ENCODE measurements around the gene ZNF561. TPM values are rescaled to one million over a fixed set of nuclear protein-coding genes. Genes with fewer than 3 reads are reported as not detected.

Gene ZNF561
- total and polyA plus RNA-seq, 9 of the 15 experiments (the other 6 are each of a cell fraction or from before 2014, with no cell fraction given): 13.9 to 34.9 (median 23.6) TPM

- TF ChIP-seq TAF9B (IDR thresholded peaks at IDR 0.05; ENCODE audit: partially characterized antibody) (peak; percentile 96), ARNT (IDR thresholded peaks at IDR 0.05) (peak; percentile 70 to 87; a peak in 3 of 4 replicates), SIN3B (IDR thresholded peaks at IDR 0.05; ENCODE audit: low read depth) (peak; percentile 94), JUNB (CRISPR knock-in tag; conservative IDR thresholded peaks at IDR 0.05) (no peak), HDAC8 (tag; IDR thresholded peaks at IDR 0.05) (no peak), CBX2 (IDR thresholded peaks at IDR 0.05; ENCODE audit: insufficient read depth, low read length, poor library complexity, severe bottlenecking) (no peak), TEAD4 (IDR thresholded peaks at IDR 0.05; ENCODE audit: low read length) (peak; percentile 14), TEAD4 (CRISPR knock-in tag; IDR thresholded peaks at IDR 0.05; ENCODE audit: borderline replicate concordance) (no peak), IRF1 (CRISPR knock-in tag; IDR thresholded peaks at IDR 0.05; ENCODE audit: borderline replicate concordance) (no peak), ZHX1 (conservative IDR thresholded peaks at IDR 0.05; ENCODE audit: low read length) (no peak), ATF1 (CRISPR knock-in tag; IDR thresholded peaks at IDR 0.05) (peak; percentile 55), ATF1 (tag; IDR thresholded peaks at IDR 0.05) (peak; percentile 99), POLR2AphosphoS5 (IDR thresholded peaks at IDR 0.05; ENCODE audit: control insufficient read depth, insufficient read depth, low read depth, low read length) (no peak), STAT6 (CRISPR knock-in tag; IDR thresholded peaks at IDR 0.05) (no peak), MTA1 (IDR thresholded peaks at IDR 0.05; ENCODE audit: borderline replicate concordance) (peak; percentile 87), ETV5 (CRISPR knock-in tag; IDR thresholded peaks at IDR 0.05; ENCODE audit: low read depth) (peak; percentile 66; the same call in 1 of the 2 replicates), TRIM25 (IDR thresholded peaks at IDR 0.05; ENCODE audit: borderline replicate concordance) (no peak), NFRKB (IDR thresholded peaks at IDR 0.05; ENCODE audit: low read depth) (peak; percentile 100), POLR3A (IDR thresholded peaks at IDR 0.05; ENCODE audit: borderline replicate concordance, extremely low read depth, insufficient read depth, insufficient read length) (no peak), SOX6 (IDR thresholded peaks at IDR 0.05) (no peak; the same call in 1 of the 2 replicates), ZNF785 (CRISPR knock-in tag; IDR thresholded peaks at IDR 0.05) (no peak)
These were observed at the start of gene ZNF561 (continued) for GRCh38 chr19:9621156-9622037.

Measured in K562 (cell line).